Measurements from ENCODE around the gene NMD3.

Gene NMD3

DNA sequence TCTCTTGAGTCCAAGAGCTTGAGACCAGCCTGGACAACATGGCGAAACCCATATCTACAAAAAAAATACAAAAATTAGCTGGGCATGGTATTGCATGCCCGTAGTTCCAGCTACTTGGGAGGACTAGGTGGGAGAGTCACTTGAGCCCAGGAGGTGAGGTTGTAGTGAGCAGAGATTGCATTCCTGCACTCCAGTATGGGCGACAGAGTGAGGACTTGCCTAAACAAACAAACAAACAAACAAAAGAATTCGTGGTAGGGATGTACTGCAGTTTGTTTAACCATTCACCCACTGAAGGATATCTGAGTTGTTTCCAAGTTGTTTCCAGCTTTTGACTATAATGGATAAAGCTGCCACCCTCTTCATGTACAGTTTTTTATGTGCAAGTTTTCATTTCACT is 7.5 kb upstream of the NMD3 start:
- TF ChIP-seq CTCF (IDR thresholded peaks at IDR 0.05; ENCODE audit: borderline replicate concordance, insufficient read depth, low read depth, low read length): no peak
- H3K4me3 ChIP-seq (ENCODE audit: low read depth, low read length): no peak overlapping the region

DNA sequence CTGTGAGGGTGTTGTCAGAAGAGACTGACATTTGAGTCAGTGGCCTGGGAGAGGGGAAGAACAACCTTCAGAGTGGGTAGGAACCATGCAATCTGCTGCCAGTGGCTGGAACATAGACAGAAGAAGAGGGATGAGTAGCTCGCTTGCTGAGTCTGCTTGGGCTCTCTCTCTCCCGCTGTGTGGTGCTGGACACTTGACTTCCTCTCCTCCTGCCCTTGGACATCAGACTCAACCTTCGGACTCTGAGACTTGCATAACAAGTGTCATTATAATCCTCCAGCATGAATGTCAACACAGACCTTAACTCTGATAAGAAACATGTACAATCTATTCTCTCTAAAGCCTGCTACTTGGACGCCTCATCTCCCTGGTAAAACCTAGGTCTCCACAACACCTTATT is 5.9 kb upstream of the NMD3 start:
- no peak for TF ChIP-seq CTCF (IDR thresholded peaks at IDR 0.05; ENCODE audit: borderline replicate concordance, insufficient read depth, low read depth, low read length)
- no peak overlapping the region for H3K4me3 ChIP-seq (ENCODE audit: low read depth, low read length)

DNA sequence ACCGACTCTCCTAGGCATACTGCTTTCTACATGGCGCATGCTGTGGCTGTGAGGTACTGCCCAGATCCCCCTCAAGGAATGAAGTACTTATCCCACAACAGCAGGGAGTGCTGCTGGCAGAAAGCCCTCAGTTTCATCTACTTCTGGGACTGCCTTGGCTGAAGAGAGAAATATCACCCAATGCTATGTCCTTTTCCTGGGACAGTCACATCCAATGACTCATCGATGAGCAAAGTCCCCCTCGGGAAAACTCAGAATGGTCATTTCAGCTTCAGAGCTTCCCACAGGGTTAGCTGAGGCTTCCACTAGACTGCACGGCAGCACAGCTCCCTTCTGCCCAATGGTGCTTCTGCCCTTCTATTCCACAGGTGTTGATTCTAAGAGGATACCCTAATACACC is 3.6 kb upstream of the NMD3 start:
- H3K4me3 ChIP-seq (ENCODE audit: low read depth, low read length): no peak overlapping the region
- TF ChIP-seq CTCF (IDR thresholded peaks at IDR 0.05; ENCODE audit: borderline replicate concordance, insufficient read depth, low read depth, low read length): no peak

- H3K4me3 ChIP-seq (ENCODE audit: low read depth, low read length): no peak overlapping the region
- TF ChIP-seq CTCF (IDR thresholded peaks at IDR 0.05; ENCODE audit: borderline replicate concordance, insufficient read depth, low read depth, low read length): no peak
Observed at GRCh38 chr3:161219495-161219894, 1.6 kb upstream of the NMD3 start.

- TF ChIP-seq CTCF (IDR thresholded peaks at IDR 0.05; ENCODE audit: borderline replicate concordance, insufficient read depth, low read depth, low read length): no peak
Observed at GRCh38 chr3:161221806-161222600, 892 bp downstream of the NMD3 start.

GRCh38 chr3:161222662-161223061 is 1.6 kb downstream of the NMD3 start:
- peak overlapping the region; percentile 100 for H3K4me3 ChIP-seq (ENCODE audit: low read depth, low read length)
- no peak for TF ChIP-seq CTCF (IDR thresholded peaks at IDR 0.05; ENCODE audit: borderline replicate concordance, insufficient read depth, low read depth, low read length)

More at GRCh38 chr3:161221806-161222600, 892 bp downstream of the NMD3 start:
- H3K4me3 ChIP-seq (ENCODE audit: low read depth, low read length): peak overlapping the region; percentile 100

GRCh38 chr3:161224786-161225185 is 3.7 kb downstream of the NMD3 start:
- H3K4me3 ChIP-seq (ENCODE audit: low read depth, low read length): no peak overlapping the region
- TF ChIP-seq CTCF (IDR thresholded peaks at IDR 0.05; ENCODE audit: borderline replicate concordance, insufficient read depth, low read depth, low read length): no peak
